ENCODE measurements around the gene MAEA.

DNA sequence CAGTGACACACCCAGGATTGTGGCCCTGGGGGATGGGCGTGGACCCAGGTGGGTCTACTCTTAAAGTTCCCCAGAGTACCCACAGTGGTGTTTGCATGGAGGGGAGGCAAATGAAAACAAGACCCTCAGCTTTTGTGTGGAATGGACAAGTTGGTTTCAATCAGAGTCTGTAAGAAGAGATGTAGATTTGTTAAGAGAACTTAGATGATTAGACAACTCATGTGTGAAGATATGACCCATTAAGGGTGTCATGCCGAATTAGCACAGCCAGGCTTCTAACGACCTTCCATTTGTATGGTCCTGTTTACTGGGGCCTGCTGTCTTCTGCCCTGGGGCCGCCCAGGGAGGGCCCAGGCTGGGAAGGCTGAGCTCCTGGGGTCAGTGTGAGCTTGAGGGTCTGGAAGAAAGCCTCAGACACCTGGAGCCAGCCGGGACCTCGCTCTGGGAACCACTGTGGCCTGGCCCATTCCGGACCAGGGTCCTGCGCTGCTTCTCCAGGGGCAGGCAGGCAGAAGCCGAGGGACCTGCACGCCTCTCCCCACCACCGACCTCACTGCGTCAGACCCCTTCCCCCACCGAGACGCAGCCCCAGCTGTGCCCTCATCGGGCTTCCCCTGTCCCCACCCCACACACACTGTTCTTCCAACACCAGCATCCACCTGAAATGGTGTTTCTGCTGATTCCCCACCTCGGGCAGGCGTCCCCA is 77.7 kb downstream of the MAEA start:
- no peak for TF ChIP-seq POLR2AphosphoS5 (IDR thresholded peaks at IDR 0.05)
- TF ChIP-seq, protein P1, sequence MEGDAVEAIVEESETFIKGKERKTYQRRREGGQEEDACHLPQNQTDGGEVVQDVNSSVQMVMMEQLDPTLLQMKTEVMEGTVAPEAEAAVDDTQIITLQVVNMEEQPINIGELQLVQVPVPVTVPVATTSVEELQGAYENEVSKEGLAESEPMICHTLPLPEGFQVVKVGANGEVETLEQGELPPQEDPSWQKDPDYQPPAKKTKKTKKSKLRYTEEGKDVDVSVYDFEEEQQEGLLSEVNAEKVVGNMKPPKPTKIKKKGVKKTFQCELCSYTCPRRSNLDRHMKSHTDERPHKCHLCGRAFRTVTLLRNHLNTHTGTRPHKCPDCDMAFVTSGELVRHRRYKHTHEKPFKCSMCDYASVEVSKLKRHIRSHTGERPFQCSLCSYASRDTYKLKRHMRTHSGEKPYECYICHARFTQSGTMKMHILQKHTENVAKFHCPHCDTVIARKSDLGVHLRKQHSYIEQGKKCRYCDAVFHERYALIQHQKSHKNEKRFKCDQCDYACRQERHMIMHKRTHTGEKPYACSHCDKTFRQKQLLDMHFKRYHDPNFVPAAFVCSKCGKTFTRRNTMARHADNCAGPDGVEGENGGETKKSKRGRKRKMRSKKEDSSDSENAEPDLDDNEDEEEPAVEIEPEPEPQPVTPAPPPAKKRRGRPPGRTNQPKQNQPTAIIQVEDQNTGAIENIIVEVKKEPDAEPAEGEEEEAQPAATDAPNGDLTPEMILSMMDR (IDR thresholded peaks at IDR 0.05) = no peak
- no peak for TF ChIP-seq POLR2A (IDR thresholded peaks at IDR 0.05)

Measured in transverse colon (tissue), 4 donors.